Measurements from ENCODE around the gene SYT2. TPM values are rescaled to one million over a fixed set of nuclear protein-coding genes. Genes with fewer than 3 reads are reported as not detected.

Gene SYT2
- not detected in 2 replicates for total RNA-seq (ENCODE audit: low replicate concordance)

DNA sequence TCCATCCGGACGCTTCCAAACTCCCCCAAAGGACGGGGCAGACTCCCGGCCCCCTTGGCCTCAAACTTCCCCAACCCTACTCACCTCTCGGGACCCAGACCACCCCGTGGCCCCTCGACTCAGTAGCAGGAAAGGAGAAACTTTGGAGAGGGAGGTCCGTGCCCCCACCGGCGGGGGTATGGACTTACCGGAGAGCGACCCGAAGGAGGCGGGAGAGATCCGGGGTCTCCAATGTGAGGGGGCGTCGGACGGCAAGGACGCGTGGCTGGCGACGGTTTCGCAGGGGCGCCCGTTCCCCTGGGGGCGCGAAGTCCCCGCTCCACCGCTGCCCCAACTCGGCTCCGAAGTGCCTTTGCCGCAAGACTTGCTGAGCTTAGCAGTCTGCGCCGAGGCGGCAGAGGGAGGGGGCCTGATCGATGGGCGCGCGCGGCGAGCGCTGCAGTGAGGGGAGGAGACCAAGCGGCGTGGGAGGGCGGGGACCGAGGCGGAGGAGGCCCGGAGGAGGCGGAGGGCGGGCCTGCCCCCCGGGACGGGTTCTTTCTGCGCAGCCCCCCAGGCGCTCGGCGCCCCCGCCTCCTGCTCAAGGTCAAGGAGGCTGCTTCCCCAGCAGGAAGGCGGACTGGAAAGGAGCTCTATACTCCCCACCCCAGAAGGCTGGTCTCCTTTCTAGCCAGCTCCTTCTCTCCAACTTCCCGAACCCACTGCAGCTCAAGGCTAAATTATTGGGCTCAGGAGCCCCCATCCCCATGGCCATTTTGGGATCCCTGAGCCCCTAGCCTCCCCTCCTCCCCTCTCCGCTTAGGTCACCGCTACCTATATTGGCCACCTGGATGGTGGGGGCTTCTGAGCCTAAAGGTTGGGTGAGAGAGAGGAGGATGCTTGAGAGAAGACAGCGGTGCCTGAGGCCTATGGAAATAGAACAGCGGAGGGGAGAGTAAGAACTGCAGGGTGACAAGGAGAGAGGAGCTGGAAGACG, at the start of gene SYT2:
Gene SYT2 (minus strand): TSS at position 385 of the 976 bp plus-strand sequence. CDS start 104,682 bp downstream, outside the sequence.
- DNase-seq (ENCODE audit: low read depth), result no peak
- H3K4me3 ChIP-seq (ENCODE audit: low read depth, low read length), result peak within 1 kb of the TSS; percentile 18

DNA sequence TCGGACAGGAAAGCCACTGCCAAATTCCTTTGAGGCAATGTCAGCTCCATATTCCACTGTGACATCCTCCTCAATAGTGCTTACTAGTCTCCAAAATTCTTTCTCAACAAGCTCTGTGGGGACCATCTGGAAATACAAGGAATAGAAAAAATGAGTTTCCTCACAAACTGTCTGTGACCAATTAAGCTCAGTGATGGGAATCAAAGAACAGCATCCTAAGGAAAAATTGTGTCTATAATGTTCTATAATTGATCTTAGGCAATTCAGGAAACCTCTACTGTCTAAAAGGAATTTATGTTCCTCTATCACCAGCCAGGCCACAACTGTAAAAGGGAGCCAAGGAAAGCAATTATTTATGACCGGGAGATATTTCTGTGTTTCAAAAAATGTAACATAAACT, 46.1 kb upstream of the SYT2 start:
- no peak overlapping the region for H3K4me3 ChIP-seq (ENCODE audit: low read depth, low read length)
- DNase-seq (ENCODE audit: low read depth), result no peak
- TF ChIP-seq, protein P1, sequence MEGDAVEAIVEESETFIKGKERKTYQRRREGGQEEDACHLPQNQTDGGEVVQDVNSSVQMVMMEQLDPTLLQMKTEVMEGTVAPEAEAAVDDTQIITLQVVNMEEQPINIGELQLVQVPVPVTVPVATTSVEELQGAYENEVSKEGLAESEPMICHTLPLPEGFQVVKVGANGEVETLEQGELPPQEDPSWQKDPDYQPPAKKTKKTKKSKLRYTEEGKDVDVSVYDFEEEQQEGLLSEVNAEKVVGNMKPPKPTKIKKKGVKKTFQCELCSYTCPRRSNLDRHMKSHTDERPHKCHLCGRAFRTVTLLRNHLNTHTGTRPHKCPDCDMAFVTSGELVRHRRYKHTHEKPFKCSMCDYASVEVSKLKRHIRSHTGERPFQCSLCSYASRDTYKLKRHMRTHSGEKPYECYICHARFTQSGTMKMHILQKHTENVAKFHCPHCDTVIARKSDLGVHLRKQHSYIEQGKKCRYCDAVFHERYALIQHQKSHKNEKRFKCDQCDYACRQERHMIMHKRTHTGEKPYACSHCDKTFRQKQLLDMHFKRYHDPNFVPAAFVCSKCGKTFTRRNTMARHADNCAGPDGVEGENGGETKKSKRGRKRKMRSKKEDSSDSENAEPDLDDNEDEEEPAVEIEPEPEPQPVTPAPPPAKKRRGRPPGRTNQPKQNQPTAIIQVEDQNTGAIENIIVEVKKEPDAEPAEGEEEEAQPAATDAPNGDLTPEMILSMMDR (IDR thresholded peaks at IDR 0.05; ENCODE audit: insufficient read depth, low read length), result no peak

More for the DNA sequence above, at the start of gene SYT2:
- TF ChIP-seq, protein P1 (IDR thresholded peaks at IDR 0.05; ENCODE audit: insufficient read depth, low read length), result no peak

DNA sequence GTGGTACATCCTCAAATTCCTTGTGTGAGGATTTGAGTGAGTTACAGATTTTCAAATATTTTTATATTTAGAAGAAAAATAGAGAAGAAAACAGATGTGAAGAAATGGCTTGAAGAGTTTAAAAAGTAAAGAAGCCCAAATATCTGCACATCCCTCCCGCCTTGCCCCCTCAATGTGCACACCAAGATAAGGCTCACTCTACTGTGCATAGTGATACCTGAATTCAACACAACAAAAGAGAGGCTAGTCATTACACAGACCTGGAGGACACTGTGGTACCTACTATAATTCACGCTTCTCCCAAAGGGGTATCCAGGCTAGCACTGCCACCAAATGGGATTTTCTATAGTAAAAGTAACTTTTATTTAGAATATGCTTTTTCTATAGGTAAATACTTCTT, 44.0 kb upstream of the SYT2 start:
- DNase-seq (ENCODE audit: low read depth), result no peak
- TF ChIP-seq, protein P1 (IDR thresholded peaks at IDR 0.05; ENCODE audit: insufficient read depth, low read length), result no peak
- no peak overlapping the region for H3K4me3 ChIP-seq (ENCODE audit: low read depth, low read length)

DNA sequence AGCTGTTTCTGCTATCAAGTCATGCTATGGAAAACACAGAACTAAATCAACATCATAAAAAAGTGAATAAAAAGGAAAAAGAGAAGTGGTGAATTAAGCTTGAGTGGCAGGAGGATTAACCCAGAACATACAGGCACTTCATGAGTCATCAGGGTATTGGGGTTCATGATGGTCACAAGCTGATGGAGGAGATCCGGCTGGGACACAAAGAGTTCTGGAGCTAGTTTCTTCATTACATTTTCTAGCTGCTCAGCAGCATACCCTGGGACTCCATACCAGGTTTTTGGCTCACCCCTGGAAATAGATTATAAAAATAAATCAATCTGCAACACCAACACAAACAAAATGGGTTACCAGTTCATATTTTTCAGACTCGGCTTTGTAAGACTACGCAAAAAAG, 42.5 kb upstream of the SYT2 start:
- no peak for DNase-seq (ENCODE audit: low read depth)
- TF ChIP-seq, protein P1 (IDR thresholded peaks at IDR 0.05; ENCODE audit: insufficient read depth, low read length), result no peak
- no peak overlapping the region for H3K4me3 ChIP-seq (ENCODE audit: low read depth, low read length)

DNA sequence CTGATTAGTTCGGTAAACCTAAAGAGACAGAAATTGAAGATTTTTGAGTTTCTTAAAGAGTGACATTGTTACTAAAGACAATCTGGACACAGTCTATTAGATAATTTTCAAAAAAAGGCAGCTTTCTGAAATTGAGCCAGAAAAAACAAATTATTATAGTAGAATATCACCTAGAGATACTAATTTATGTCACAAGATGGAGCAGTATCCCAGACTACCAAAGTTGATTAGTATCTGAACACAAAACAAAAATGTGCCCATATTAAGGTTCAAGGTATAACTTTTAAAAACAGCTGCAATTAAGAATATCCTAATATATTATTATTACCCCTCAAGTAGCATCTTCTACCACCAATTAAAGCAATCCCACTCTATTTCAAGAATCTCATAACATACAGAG, 40.5 kb upstream of the SYT2 start:
- H3K4me3 ChIP-seq (ENCODE audit: low read depth, low read length), result no peak overlapping the region
- TF ChIP-seq, protein P1 (IDR thresholded peaks at IDR 0.05; ENCODE audit: insufficient read depth, low read length), result no peak
- DNase-seq (ENCODE audit: low read depth), result no peak

DNA sequence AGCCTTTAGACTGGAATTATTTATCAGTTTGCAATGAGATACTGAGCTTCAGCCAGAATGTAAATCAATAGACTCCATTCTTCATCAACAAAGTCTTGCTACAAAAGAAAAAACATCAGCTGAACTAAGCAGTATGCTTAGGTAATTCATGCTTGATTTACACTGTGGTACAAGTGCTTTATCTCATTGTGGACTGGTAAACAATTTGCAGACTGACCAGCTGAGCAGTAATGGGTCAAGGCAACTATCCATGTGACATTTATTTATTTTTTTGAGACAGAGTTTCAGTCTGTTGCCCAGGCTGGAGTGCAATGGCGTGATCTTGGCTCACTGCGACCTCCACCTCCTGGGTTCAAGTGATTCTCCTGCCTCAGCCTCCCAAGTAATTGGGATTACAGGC, 39.8 kb upstream of the SYT2 start:
- no peak for DNase-seq (ENCODE audit: low read depth)
- TF ChIP-seq, protein P1 (IDR thresholded peaks at IDR 0.05; ENCODE audit: insufficient read depth, low read length), result no peak
- H3K4me3 ChIP-seq (ENCODE audit: low read depth, low read length), result no peak overlapping the region
